LNCaP clone FGC (cell line): ENCODE measurements around the gene MAN1C1.

Source experiments
- DNase-seq: peaks from one replicate; pipeline ENCODE4 v3.0.0-alpha.2; 2011; ENCODE audit warnings: low read depth
- H3K4me3 ChIP-seq: 2 replicates; pipeline ENCODE4 v1.5.1; 2011; ENCODE audit warnings: mild to moderate bottlenecking, low read depth, low read length, control low read depth
- TF ChIP-seq, protein P1 (sequence below): IDR thresholded peaks from 2 replicates; pipeline ENCODE4 v1.5.1; 2012; ENCODE audit warnings: mild to moderate bottlenecking; ENCODE audit not compliant: control insufficient read depth, insufficient read depth; ENCODE audit errors: extremely low read depth

Gene MAN1C1

DNA sequence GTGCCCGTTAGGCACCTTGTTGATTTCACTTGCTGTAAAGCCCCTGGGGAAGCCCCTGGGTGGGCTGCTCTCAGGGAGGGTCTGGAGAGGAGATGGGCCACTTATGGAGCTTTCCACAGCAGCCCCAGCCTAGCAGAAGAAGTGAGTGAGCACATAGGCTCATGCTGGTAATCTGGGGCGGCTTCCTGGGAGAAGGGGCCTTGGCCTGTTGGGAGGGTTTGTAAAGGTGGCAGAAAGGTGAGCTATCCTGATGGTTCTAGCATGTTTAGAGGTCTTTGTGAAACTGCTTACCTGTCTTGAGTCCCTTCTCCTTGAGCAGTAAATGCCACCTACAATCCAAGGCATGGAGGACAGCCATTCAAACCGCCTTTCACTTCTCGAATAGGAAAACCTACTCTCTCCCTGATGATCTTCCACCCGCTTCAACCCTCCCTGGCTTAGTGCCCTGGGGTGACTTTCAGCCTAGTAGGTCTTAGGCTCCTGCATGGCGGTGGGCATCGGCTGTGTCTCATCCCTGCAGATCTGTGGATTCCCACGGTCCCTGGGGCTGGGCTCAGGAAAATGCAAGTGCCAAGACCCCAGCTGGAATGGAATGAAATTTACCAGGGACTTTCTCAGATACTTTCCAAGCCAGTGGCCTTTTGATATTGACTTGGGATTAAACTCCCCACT, 95.8 kb downstream of the MAN1C1 start:
- TF ChIP-seq, protein P1, sequence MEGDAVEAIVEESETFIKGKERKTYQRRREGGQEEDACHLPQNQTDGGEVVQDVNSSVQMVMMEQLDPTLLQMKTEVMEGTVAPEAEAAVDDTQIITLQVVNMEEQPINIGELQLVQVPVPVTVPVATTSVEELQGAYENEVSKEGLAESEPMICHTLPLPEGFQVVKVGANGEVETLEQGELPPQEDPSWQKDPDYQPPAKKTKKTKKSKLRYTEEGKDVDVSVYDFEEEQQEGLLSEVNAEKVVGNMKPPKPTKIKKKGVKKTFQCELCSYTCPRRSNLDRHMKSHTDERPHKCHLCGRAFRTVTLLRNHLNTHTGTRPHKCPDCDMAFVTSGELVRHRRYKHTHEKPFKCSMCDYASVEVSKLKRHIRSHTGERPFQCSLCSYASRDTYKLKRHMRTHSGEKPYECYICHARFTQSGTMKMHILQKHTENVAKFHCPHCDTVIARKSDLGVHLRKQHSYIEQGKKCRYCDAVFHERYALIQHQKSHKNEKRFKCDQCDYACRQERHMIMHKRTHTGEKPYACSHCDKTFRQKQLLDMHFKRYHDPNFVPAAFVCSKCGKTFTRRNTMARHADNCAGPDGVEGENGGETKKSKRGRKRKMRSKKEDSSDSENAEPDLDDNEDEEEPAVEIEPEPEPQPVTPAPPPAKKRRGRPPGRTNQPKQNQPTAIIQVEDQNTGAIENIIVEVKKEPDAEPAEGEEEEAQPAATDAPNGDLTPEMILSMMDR = no peak
- DNase-seq = no peak
- H3K4me3 ChIP-seq = no peak overlapping the region

DNA sequence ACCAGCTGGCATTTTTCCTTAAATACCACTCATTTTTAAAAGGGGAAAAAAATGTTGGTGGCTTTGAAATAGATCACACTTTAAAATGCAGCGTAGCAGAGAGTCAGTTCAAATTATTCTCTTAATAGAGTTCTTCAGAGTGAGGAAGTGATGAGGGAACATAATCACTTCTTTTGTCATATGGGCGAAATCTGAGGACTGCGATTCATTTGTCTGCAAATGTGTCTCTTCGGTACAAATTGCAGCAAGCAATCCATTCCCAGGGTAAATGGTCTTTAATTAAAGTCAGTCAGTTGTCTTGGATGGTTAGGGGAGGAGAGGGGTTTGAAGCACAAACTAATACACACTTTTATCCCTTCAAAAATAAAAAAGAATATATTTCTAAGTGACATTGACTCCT, 97.4 kb downstream of the MAN1C1 start:
- TF ChIP-seq, protein P1 = no peak
- H3K4me3 ChIP-seq = no peak overlapping the region
- DNase-seq = no peak

DNA sequence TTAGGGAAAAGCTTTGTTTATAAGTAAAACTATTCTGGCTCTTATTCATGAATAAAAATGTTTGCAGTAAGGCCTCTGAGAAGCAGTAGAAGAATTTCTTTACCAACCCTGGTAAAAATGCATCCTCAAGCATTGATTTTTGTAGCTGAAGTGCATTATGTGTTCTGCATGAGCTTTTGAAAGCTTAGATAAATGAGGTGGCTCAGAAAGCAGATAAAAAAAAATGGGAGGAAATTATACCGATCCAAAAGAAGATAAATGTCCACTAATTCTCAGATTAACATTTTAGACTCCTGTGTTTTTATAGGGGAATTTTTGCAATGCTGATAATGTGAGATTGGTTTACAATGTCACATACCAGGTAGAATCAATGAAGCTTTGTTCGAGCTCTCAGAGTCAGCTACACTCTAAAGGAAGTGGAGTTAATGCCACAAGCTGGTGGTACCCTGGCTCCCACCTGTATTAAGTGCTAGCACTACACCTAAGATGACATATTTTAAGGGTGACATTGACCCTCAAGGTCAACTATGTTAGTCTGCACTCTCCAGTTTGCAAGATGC, 97.9 kb downstream of the MAN1C1 start:
- TF ChIP-seq, protein P1 = no peak
- no peak overlapping the region for H3K4me3 ChIP-seq
- no peak for DNase-seq

DNA sequence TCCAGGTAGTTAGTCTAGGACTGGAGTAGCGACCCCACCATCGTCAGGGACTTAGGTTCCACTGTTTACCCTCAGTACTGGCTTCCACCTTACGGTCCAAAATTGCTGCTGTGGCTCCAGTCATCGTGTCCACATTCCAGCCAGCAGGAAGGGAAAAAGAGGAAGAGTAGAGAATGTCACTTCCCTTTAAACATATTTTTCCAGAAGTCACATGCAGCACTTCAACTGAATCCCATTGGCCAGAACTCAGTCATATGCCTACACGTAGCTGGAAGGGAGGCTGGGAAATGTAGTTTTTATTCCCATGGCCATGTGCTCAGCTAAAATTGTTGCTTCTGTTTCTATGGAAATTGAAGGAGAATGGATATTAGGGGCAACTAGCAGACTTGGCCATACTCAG, 99.3 kb downstream of the MAN1C1 start:
- H3K4me3 ChIP-seq = no peak overlapping the region
- DNase-seq = no peak
- TF ChIP-seq, protein P1 = no peak

DNA sequence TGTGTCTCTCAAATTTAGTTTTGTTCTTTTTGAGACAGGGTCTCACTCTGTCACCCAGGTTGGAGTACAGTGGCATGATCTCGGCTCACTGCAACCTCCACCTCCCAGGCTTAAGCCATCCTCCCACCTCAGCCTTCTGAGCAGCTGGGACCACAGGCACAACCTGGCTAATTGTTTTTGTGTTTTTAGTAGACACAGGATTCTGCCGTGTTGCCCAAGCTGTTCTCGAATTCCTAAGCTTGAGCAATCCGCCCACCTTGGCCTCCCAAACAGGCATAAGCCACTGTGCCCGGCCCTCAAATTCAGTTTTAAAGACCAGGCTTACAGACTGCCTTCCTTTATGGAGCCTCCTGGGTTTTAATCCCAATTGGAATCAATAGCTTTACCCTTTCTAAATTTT, 99.7 kb downstream of the MAN1C1 start:
- H3K4me3 ChIP-seq = no peak overlapping the region
- TF ChIP-seq, protein P1 = no peak
- DNase-seq = no peak

DNA sequence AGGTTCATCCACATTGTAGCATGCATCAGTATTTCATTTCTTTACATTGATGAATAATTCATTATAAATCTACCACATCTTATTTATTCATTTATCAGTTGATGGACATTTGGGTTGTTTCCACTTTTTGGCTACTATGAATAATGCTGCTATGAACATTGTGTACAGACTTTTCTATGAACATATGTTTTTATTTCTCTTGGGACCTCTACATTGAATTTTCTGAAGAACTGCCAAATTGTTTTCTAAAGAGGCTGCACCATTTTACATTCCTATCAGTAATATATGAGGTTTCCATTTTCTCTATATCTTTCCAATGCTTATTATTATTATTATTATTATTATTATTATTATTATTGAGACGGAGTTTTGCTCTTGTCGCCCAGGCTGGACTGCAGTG, 102.1 kb downstream of the MAN1C1 start:
- no peak for DNase-seq
- no peak overlapping the region for H3K4me3 ChIP-seq
- TF ChIP-seq, protein P1 = no peak

DNA sequence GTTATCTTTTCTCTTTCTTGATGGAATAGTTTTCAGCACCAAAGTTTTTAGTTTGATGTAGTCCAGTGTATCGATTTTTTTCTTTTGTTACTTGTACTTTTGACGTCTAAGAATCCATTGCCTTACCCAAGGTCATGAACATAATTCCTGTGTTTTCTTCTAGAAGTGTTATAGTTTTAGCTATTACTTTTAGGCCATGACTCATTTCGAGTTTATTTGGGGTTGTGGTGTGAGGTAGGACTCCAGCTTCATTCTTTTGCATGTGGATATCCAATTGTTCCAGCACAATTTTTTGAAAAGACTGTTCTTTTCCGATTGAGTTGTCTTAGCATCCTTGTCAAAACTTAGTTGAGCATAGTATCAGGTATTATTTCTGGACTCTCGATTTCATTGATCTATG, 104.0 kb downstream of the MAN1C1 start:
- H3K4me3 ChIP-seq = no peak overlapping the region
- TF ChIP-seq, protein P1 = no peak
- DNase-seq = no peak
